A673 (cell line): ENCODE data around the gene PDE6B. TPM values are rescaled to one million over a fixed set of nuclear protein-coding genes. Genes with fewer than 3 reads are reported as not detected.
A peak's percentile ranks its signal among the peaks of the same experiment; 100 is the strongest.

ENCODE experiments used
- BruUV-seq: library from RNA; stranded (reverse); fragments of 400-500 nt; replicated peaks from 2 replicates; lab custom pipeline; 2021; lab: Mats Ljungman, UMichigan
- CTCF ChIA-PET: fragments of 300-600 bp; sonication (Branson Sonifier 250); formaldehyde crosslinking; loops from one replicate; lab custom pipeline; 2022; ENCODE audit warnings: antibody characterized with exemption; lab: Charles Lee
- POLR2A ChIA-PET: fragments of 300-600 bp; sonication (Branson Sonifier 250); formaldehyde crosslinking; loops from one replicate; lab custom pipeline; 2022; ENCODE audit warnings: antibody characterized with exemption; ENCODE audit not compliant: low non-redundant PET; lab: Charles Lee
- DNase-seq: peaks from one replicate; pipeline ENCODE4 v3.0.0-alpha.2; 2015; ENCODE audit warnings: low spot score
- H3K27ac ChIP-seq: fragments of 200-600 bp; sonication (generic); 2 replicates; pipeline ENCODE4 v1.5.1; 2016; ENCODE audit warnings: mixed run types, low read depth, mild to moderate bottlenecking, mixed read lengths, antibody characterized with exemption, low read length; ENCODE audit not compliant: poor library complexity, severe bottlenecking
- H3K27me3 ChIP-seq: fragments of 200-600 bp; sonication (generic); replicated peaks from 2 replicates; pipeline ENCODE4 v1.6.1; 2017; ENCODE audit warnings: mixed run types, low read depth, mild to moderate bottlenecking, mixed read lengths, antibody characterized with exemption, low read length; ENCODE audit not compliant: insufficient read depth, poor library complexity
- H3K36me3 ChIP-seq: fragments of 200-600 bp; sonication (generic); 2 replicates; pipeline ENCODE4 v1.6.1; 2016; ENCODE audit warnings: mixed run types, mild to moderate bottlenecking, mixed read lengths, antibody characterized with exemption, low read length; ENCODE audit not compliant: insufficient read depth, poor library complexity, severe bottlenecking
- H3K4me1 ChIP-seq: fragments of 200-600 bp; sonication (generic); 2 replicates; pipeline ENCODE4 v1.6.1; 2017; ENCODE audit warnings: mixed run types, mild to moderate bottlenecking, mixed read lengths, antibody characterized with exemption, low read length; ENCODE audit not compliant: insufficient read depth, poor library complexity, severe bottlenecking
- H3K4me3 ChIP-seq: fragments of 200-600 bp; sonication (generic); 2 replicates; pipeline ENCODE4 v1.5.1; 2016; ENCODE audit warnings: low read depth, mixed run types, mild to moderate bottlenecking, mixed read lengths, low read length; ENCODE audit not compliant: poor library complexity, severe bottlenecking
- H3K9me3 ChIP-seq: fragments of 200-600 bp; sonication (generic); 2 replicates; pipeline ENCODE4 v1.6.1; 2016; ENCODE audit warnings: mixed run types, low read depth, mild to moderate bottlenecking, mixed read lengths, antibody characterized with exemption, low read length; ENCODE audit not compliant: poor library complexity, severe bottlenecking
- CTCF ChIP-seq: fragments of 300-800, 200-600 bp; sonication (generic); conservative IDR thresholded peaks from 2 replicates; pipeline ENCODE4 v1.5.1; 2017; ENCODE audit warnings: low read depth, mild to moderate bottlenecking, antibody characterized with exemption, low read length, moderate library complexity, mixed read lengths
- EZH2 ChIP-seq: fragments of 200-600 bp; sonication (generic); IDR thresholded peaks from 2 replicates; pipeline ENCODE4 v1.6.1; 2017; ENCODE audit warnings: borderline replicate concordance, low read depth, mild to moderate bottlenecking, mixed read lengths, antibody characterized with exemption, low read length; ENCODE audit not compliant: poor library complexity, severe bottlenecking
- intact Hi-C: fragments of 100-400 bp; cut with micrococcal nuclease; formaldehyde crosslinking; loops from one replicate; pipeline ENCODE4 v1.10.0; 2022; ENCODE audit not compliant: unreplicated experiment
- total RNA-seq: library from RNA; stranded (reverse); gene quantifications from 2 replicates; pipeline ENCODE4 v1.2.3, GENCODE V29; 2021

The PDE6B gene
- total RNA-seq, 1 experiment from 2014 or later: 10.4 TPM

- intact Hi-C loops: no loop called here
- Histone ChIP-seq H3K27ac (no peak overlapping the region), H3K36me3 (peaks cover 10% of the 10 kb centered on the region), H3K4me1 (no peaks in the 10 kb centered on the region), H3K4me3 (no peak overlapping the region), H3K9me3 (no peaks in the 10 kb centered on the region), H3K27me3 (no peaks in the 10 kb centered on the region)
- BruUV-seq: TSS peak; percentile 58
- TF ChIP-seq CTCF (no peak), EZH2 (no peak)
- ChIA-PET POLR2A (interaction anchor here (0.6 kb wide), 1 partner anchor 10 kb away, joined by 21 read pairs; no protein-coding TSS in a partner anchor), CTCF (no interaction called here)
- DNase-seq: no peak
Measured at GRCh38 chr4:709348-709747, 84.0 kb downstream of the PDE6B start.

GRCh38 chr4:710116-710515 lies 84.7 kb downstream of the PDE6B start:
- Histone ChIP-seq H3K27me3 (no peaks in the 10 kb centered on the region), H3K9me3 (no peaks in the 10 kb centered on the region), H3K36me3 (peaks cover 10% of the 10 kb centered on the region), H3K27ac (no peak overlapping the region), H3K4me3 (no peak overlapping the region), H3K4me1 (no peaks in the 10 kb centered on the region)
- POLR2A ChIA-PET: interaction anchor here (0.6 kb wide), 1 partner anchor 11 kb away, joined by 21 read pairs; no protein-coding TSS in a partner anchor
- no TSS peak for BruUV-seq
- TF ChIP-seq CTCF (no peak), EZH2 (no peak)
- intact Hi-C loops: no loop called here
- CTCF ChIA-PET: no interaction called here
- no peak for DNase-seq

GRCh38 chr4:710916-711315 lies 85.5 kb downstream of the PDE6B start:
- POLR2A ChIA-PET: no interaction called here
- no TSS peak for BruUV-seq
- intact Hi-C loops: no loop called here

More at GRCh38 chr4:710916-711315, 85.5 kb downstream of the PDE6B start:
- no peak for TF ChIP-seq EZH2
- no peak for TF ChIP-seq CTCF
- Histone ChIP-seq H3K27ac (no peak overlapping the region), H3K4me1 (no peaks in the 10 kb centered on the region), H3K4me3 (no peak overlapping the region), H3K27me3 (no peaks in the 10 kb centered on the region), H3K36me3 (peaks cover 10% of the 10 kb centered on the region), H3K9me3 (no peaks in the 10 kb centered on the region)
- CTCF ChIA-PET: no interaction called here
- no peak for DNase-seq
